HG03558 (cell line): ENCODE data around the gene LRRN4CL.
"Not testable (repeated sequence)": the region's sequence is repeated elsewhere in the genome, so short reads cannot be mapped to it uniquely, and the experiment has no call there.

Experiments
- ATAC-seq: cut with Tn5 transposase; IDR thresholded peaks from one replicate; pipeline ENCODE4 v1.9.1; 2021; ENCODE audit warnings: moderate number of reproducible peaks; ENCODE audit not compliant: unreplicated experiment; ENCODE audit errors: extremely low read depth

Gene LRRN4CL

GRCh38 chr11:62678433-62678769, 10.9 kb downstream of the LRRN4CL start:
- no peak for ATAC-seq

GRCh38 chr11:62677714-62678113, 11.6 kb downstream of the LRRN4CL start:
- ATAC-seq, result no peak

GRCh38 chr11:62677156-62677555, 12.2 kb downstream of the LRRN4CL start:
- no peak for ATAC-seq

GRCh38 chr11:62676698-62677097, 12.6 kb downstream of the LRRN4CL start:
- ATAC-seq, result no peak

- ATAC-seq, result not testable (repeated sequence)
Measured at GRCh38 chr11:62675415-62675814, 13.9 kb downstream of the LRRN4CL start.

GRCh38 chr11:62673196-62673525, 16.2 kb downstream of the LRRN4CL start:
- no peak for ATAC-seq

GRCh38 chr11:62671608-62672389, 17.5 kb downstream of the LRRN4CL start, which contains the start of the genes LBHD1 and UQCC3:
TSS of gene LBHD1 (minus strand) at chr11:62672267. CDS start at chr11:62670031, 2,236 bp downstream.
TSS of gene UQCC3 (plus strand) at chr11:62671673. CDS start at chr11:62671746, 73 bp downstream.
- ATAC-seq, result no peak

GRCh38 chr11:62671236-62671607, 18.1 kb downstream of the LRRN4CL start:
- ATAC-seq, result no peak

- ATAC-seq, result no peak
Measured at GRCh38 chr11:62669420-62670161, 19.7 kb downstream of the LRRN4CL start.

- no peak for ATAC-seq
Measured at GRCh38 chr11:62667460-62667859, 21.9 kb downstream of the LRRN4CL start.

- ATAC-seq, result no peak
Measured at GRCh38 chr11:62666259-62666926, 22.9 kb downstream of the LRRN4CL start.

- ATAC-seq, result peak; percentile 17
Measured at GRCh38 chr11:62665599-62666258, 23.6 kb downstream of the LRRN4CL start.

- ATAC-seq, result peak; percentile 62
Measured at GRCh38 chr11:62665075-62665598, 24.2 kb downstream of the LRRN4CL start, which contains the start of the genes C11orf98 and CSKMT. TSS of gene C11orf98 (minus strand) at chr11:62665210. CDS start at chr11:62665169, 41 bp downstream. TSS of gene CSKMT (plus strand) at chr11:62665312. CDS start at chr11:62665880, 568 bp downstream.

- no peak for ATAC-seq
Measured at GRCh38 chr11:62664405-62665074, 24.8 kb downstream of the LRRN4CL start.

- no peak for ATAC-seq
Measured at GRCh38 chr11:62656796-62657429, 32.4 kb downstream of the LRRN4CL start.

GRCh38 chr11:62654297-62654696, 35.0 kb downstream of the LRRN4CL start:
- ATAC-seq, result no peak

- no peak for ATAC-seq
Measured at GRCh38 chr11:62652161-62653006, 36.9 kb downstream of the LRRN4CL start.

- not testable (repeated sequence) for ATAC-seq
Measured at GRCh38 chr11:62650283-62650682, 39.0 kb downstream of the LRRN4CL start.
